Stimulated activated CD4-positive, alpha-beta T cell treated with anti-CD3 and anti-CD28 coated beads, Interleukin-4, amount 100 ng/mL, for 48 hours (primary cell): ENCODE data around the gene CNTN4.

Experiments
- DNase-seq, 2 donors: peaks; one replicate each; pipeline ENCODE4 v3.0.0-alpha.2; 2020; ENCODE audit warnings: low read depth in 2 of 2

CNTN4 gene

GRCh38 chr3:3089017-3089416 lies 990.4 kb downstream of the CNTN4 start:
- DNase-seq = no peak

GRCh38 chr3:3097958-3098357 lies 999.3 kb downstream of the CNTN4 start:
- no peak for DNase-seq

DNA sequence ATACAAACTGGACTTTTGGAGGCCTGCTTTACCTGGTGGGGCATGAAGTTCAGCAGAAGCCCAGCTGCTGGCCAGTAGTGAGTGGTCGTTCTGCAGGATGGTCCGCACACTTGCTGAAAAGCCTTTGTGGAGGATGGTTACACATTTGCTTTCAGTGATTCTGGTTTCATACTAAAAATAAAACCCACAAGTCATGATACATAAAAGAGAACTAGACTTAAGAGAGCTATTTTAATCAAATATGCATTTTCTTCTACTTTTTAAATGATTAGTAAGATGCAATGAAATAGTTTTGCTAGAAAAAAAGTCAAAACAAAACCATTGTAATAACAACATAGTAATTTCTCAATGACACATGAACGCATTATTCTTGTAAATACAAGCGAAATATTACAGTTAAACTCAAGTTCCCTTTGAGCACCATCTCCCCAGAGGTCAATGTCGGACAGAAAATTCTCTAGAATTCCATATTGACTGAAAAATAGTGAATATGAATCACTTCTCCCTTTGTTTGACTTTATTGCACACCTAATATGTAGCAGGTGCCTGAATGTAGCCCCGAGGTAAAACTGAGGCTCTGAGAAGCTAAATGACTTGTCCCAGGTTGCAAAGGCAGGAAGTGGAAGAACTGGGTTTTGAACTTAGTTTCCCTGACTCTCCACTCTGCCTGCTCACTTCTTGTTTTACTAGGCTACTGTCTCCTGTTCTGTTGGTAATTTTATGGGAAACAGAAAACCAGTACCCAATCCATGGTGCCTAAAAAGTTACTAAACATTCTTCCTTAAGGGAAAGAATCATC lies 1003.2 kb downstream of the CNTN4 start:
- DNase-seq = no peak

- DNase-seq = no peak
These were observed 1004.1 kb downstream of the CNTN4 start for GRCh38 chr3:3102751-3103150.

DNA sequence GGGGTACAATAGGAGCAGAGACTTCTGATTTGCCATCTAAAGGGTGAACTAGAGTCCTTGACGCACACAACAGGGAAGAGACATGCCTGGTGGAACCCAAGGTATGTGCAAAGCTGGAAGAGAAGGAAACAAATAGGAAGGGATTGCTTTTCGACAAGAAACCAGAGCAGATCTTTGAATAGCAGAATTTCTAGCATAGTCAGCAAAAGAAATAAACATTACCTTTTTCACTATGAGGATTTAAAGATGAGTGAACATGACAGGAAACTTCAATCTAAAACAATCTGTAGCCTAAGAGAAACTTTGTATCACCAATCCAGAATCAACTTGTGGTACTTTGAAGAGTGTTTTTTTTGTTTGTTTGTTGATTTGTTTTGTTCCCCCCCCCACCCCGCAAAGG lies 1006.6 kb downstream of the CNTN4 start:
- no peak for DNase-seq

DNA sequence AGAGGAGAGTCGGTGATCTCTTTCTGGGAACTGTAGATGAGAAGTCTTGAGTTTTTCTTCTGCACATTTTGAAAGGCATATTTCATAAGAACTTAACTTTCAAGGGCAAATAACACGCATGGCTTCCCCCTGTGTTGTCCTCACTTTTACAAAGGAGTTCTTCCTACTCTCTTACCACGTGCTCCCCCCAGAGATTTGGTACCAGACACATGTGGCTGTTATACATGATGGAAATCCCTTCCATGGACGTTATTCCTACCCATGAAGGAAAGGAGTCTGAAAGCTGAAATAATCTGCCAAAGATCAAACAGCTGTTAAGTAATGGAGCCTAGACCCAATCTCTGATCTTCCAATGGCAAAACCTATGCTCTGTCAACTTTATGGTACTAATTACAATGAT lies 1007.1 kb downstream of the CNTN4 start:
- DNase-seq = no peak

DNA sequence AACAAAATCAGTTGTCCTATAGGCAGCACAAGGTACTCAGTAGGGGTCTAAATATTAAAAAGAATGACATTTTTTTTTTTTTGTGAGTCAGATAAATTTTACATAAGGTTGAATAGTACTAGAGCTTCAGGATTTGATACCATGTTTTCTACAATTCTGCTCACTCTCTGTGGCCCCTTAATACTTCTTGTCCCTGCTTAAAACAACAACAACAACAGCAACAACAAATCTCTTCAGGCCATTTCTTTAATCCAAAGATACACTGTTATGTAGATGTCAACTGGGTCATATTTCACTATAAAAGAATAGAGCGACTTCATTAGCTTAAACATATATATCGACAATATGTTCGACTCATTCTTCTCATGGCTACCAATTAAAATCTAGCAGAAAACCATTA lies 1008.5 kb downstream of the CNTN4 start:
- DNase-seq = no peak
